Aorta (tissue), 5 donors: Measurements from ENCODE around the gene DCAF7. TPM values are rescaled to one million over a fixed set of nuclear protein-coding genes. Genes with fewer than 3 reads are reported as not detected.
A peak's percentile ranks its signal among the peaks of the same experiment; 100 is the strongest.

ENCODE experiments used
- ATAC-seq: fragments of 200-7000 bp; cut with Tn5 transposase; one replicate; pipeline ENCODE4 v1.9.1; 2022; ENCODE audit warnings: moderate library complexity; ENCODE audit not compliant: low FRiP score
- DNase-seq, 2 donors: peaks; one replicate each; pipeline ENCODE4 v3.0.0-alpha.2; 2020
- H3K27ac ChIP-seq, 2 donors: one replicate each; pipeline ENCODE4 v1.5.1; 2013; ENCODE audit warnings: low read length in 2 of 2, mild to moderate bottlenecking in 2 of 2, moderate library complexity in 2 of 2, control low read depth in 1 of 2, inconsistent platforms in 1 of 2, low read depth in 1 of 2
- H3K27me3 ChIP-seq, 2 donors: one replicate each; pipeline ENCODE4 v1.6.1; 2013; ENCODE audit warnings: control low read depth in 1 of 2, low read length in 1 of 2, mild to moderate bottlenecking in 1 of 2, moderate library complexity in 1 of 2; ENCODE audit not compliant: insufficient read depth in 2 of 2, control insufficient read depth in 1 of 2
- H3K36me3 ChIP-seq, 2 donors: one replicate each; pipeline ENCODE4 v1.6.1; 2013; ENCODE audit warnings: control low read depth in 1 of 2, low read length in 1 of 2, mild to moderate bottlenecking in 1 of 2; ENCODE audit not compliant: insufficient read depth in 2 of 2, control insufficient read depth in 1 of 2
- H3K4me1 ChIP-seq, 2 donors: one replicate each; pipeline ENCODE4 v1.6.1; 2013; ENCODE audit warnings: low read length in 2 of 2, control low read depth in 1 of 2, mild to moderate bottlenecking in 1 of 2, moderate library complexity in 1 of 2; ENCODE audit not compliant: insufficient read depth in 2 of 2, control insufficient read depth in 1 of 2
- H3K4me3 ChIP-seq, 2 donors: one replicate each; pipeline ENCODE4 v1.5.1; 2013; ENCODE audit warnings: low read length in 2 of 2, control low read depth in 1 of 2, mild to moderate bottlenecking in 1 of 2
- H3K9me3 ChIP-seq: one replicate; pipeline ENCODE4 v1.6.1; 2013; ENCODE audit warnings: mild to moderate bottlenecking, low read length; ENCODE audit not compliant: control insufficient read depth
- WGBS, 2 donors: extraction: QIAGEN DNeasy Blood & Tissue Kit; methylation state at CpG; one replicate each; pipeline ENCODE4 v1.1.7; 2013; 5-methylcytosine and 5-hydroxymethylcytosine counted together
- intact Hi-C, 2 donors: fragments of 100-400 bp; cut with DNase I; formaldehyde crosslinking; loops; one replicate each; pipeline versions ENCODE4 v1.14.2 to v1.15.0; 2022
- polyA plus RNA-seq, 2 donors: library from polyadenylated mRNA; stranded (reverse); fragments of 200-250 nt; gene quantifications; one replicate each; pipeline ENCODE4 v1.2.3, GENCODE V29; 2013
- total RNA-seq, 2 donors: library from RNA; stranded (reverse); fragmentation: NEBNext Ultra II Directional; extraction: Animal tissue kit (Norgen Biotek cat#: 25700); gene quantifications; one replicate each; pipeline ENCODE4 v1.2.1, GENCODE V29; 2021
- donor health status: healthy with polysubstance abuse.
- donor health status: Bipolar disorder and iron deficiency.
- donor health status: DM: no; HTN: no; CAD: no.
- donor health status: DM: no; HTN: no; CAD: no.
- donor health status: DM: yes; HTN: yes; CAD: no.

DCAF7 gene
- total and polyA plus RNA-seq, 4 donors: 11.0 to 52.7 (median 27.0) TPM

DNA sequence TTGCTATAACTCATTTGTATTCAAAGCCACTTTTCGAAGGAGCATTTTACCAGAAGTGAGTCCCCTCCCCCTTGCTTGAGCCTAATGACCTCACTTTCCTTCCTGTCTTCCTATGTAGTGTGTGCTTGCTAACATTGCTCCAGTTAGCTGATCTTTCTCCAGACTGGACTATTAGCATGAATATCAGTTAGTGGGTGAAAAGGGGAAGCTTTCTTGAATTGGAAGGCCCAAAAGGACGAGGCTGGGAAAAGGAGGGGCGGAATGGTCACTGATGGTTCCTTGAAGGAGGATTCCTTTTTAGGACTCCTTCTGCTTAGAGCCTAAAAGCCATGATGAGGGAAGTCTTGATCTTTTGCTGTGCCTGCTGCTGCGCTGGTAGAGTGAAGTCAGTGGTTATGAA lies 83.9 kb downstream of the DCAF7 start:
- no peaks in the 10 kb centered on the region for H3K9me3 ChIP-seq
- H3K4me1 ChIP-seq: peaks cover 2 to 3% of the 10 kb centered on the region in 2 donors
- H3K36me3 ChIP-seq: peaks cover 7 to 8% of the 10 kb centered on the region in 2 donors
- DNase-seq: peak in 1 of 2 donors; percentile 55
- WGBS, 2 donors: 73 to 75% methylated on average over 4 of the region's 4 CpGs
- no peak for ATAC-seq
- H3K4me3 ChIP-seq: no peak overlapping the region
- H3K27ac ChIP-seq: no peak overlapping the region
- H3K27me3 ChIP-seq: no peaks in the 10 kb centered on the region
- intact Hi-C loops: no loop called here

DNA sequence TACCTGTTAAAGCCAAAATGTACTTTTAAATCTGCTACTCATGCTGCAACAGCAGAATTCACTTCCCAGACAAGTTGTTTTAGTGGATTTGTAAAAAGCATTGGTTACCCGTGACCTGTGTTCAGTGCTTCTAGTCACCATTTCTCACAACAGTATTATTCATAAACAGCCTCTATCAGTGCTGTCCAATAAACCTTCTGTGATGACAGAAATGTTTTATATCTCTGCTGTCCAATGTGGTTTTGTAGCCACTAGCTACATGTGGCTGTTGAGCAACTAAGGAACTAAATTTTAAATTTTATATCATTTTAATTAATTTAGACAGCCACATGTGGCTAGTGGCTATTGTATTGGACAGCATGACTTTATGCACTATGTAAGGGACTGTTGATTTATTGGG lies 84.5 kb downstream of the DCAF7 start:
- peaks cover 1 to 3% of the 10 kb centered on the region in 2 donors for H3K4me1 ChIP-seq
- WGBS, 2 donors: 91 to 93% methylated on average over 1 of the region's 1 CpG
- H3K36me3 ChIP-seq: peaks cover 7 to 8% of the 10 kb centered on the region in 2 donors
- no peaks in the 10 kb centered on the region for H3K27me3 ChIP-seq
- H3K27ac ChIP-seq: no peak overlapping the region
- intact Hi-C loops: no loop called here
- no peaks in the 10 kb centered on the region for H3K9me3 ChIP-seq
- no peak overlapping the region for H3K4me3 ChIP-seq
- ATAC-seq (no peak), DNase-seq (no peak)

DNA sequence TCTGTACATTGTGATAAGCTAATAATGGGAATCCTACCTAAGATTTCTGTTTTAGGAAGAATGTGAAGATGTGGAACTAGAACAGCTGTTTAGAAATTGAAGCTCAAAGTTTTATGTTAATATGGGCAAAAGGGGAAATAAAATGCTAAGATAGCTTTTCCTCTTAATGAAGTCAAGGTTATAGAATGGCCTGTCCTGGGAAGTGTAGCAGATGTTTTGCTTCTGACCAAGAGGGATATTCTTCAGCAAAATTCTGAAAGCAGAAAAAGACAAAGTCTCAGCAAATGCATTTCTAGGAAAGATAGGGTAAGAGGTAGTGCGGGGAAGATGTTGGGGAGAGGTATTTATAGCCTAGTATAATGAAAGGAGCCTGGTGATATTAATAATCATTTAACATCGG lies 85.0 kb downstream of the DCAF7 start:
- Histone ChIP-seq H3K4me3 (no peak overlapping the region), H3K27me3 (no peaks in the 10 kb centered on the region), H3K9me3 (no peaks in the 10 kb centered on the region), H3K36me3 (peaks cover 8 to 10% of the 10 kb centered on the region in 2 donors), H3K4me1 (peaks cover 0 to 2% of the 10 kb centered on the region in 2 donors), H3K27ac (no peak overlapping the region)
- intact Hi-C loops: no loop called here
- ATAC-seq: no peak
- WGBS, 2 donors: 86 to 87% methylated on average over 2 of the region's 2 CpGs
- DNase-seq: no peak

DNA sequence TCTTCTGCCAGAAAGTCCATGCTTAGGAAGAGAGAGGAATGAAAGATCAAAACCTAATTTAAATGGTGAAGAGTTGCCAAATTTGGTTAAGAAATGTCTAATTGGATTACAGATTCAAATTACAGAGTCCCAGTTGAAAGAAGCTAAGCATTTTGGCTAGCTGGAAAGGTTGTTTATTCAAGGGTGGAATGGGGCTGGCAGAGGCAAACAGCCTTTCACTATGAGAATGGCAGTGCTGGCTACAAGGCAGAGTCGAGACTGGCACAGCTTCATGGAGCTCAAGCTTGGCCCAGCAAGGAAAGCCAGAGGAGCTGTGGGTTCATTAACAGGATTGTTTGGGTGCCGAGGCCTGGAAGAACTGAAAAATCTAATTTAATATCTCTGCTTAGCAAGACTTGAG lies 85.5 kb downstream of the DCAF7 start:
- Histone ChIP-seq H3K27ac (no peak overlapping the region), H3K27me3 (no peaks in the 10 kb centered on the region), H3K4me1 (peaks cover 0 to 2% of the 10 kb centered on the region in 2 donors), H3K9me3 (no peaks in the 10 kb centered on the region), H3K4me3 (no peak overlapping the region), H3K36me3 (peaks cover 8 to 10% of the 10 kb centered on the region in 2 donors)
- DNase-seq (no peak), ATAC-seq (no peak)
- intact Hi-C loops: no loop called here
- WGBS, 2 donors: 43 to 53% methylated on average over 2 of the region's 2 CpGs

DNA sequence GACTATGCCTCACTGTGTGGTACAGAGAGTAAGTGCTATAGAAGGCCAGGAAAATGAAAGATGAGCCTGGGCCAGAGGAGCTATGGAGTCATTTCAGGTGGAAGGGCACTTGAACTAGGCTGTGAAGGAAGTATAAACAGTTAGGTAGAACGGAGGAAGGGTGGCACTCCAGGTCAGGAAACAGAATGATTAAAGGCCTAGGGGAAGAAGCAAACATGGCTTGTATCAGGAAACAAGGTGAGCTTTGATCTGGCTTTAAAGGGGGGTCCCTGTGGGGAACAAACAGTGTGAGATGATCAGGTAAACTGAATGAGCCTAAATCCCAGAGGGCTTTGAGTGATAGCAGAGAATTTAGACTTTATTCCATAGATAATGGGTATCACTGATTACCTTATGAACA lies 88.8 kb downstream of the DCAF7 start:
- ATAC-seq (no peak), DNase-seq (no peak)
- no peaks in the 10 kb centered on the region for H3K27me3 ChIP-seq
- 33 to 60% methylated on average over 1 of the region's 1 CpG for WGBS, 2 donors
- intact Hi-C loops: no loop called here
- H3K9me3 ChIP-seq: no peaks in the 10 kb centered on the region
- no peak overlapping the region for H3K4me3 ChIP-seq
- H3K4me1 ChIP-seq: no peaks in the 10 kb centered on the region
- H3K27ac ChIP-seq: no peak overlapping the region
- H3K36me3 ChIP-seq: peaks cover 7 to 8% of the 10 kb centered on the region in 2 donors

DNA sequence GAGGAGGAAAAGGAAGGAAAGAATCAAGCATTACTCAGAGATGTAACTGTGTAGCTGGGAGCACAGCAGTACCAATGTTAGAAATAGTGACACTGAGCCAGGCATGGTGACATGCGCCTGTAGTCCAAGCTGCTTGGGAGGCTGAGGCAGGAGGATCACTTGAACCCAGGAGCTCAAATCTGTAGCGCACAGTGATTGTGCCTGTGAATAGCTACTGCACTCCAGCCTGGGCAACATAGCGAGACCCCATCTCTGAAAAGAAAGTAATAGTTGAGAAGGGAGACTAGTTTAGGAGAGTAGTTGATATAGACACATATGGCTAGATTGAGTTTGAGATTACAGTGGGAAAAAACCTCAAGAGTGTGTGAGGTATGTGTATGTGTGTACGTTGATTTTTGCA lies 89.8 kb downstream of the DCAF7 start:
- DNase-seq (no peak), ATAC-seq (no peak)
- Histone ChIP-seq H3K4me3 (no peak overlapping the region), H3K9me3 (no peaks in the 10 kb centered on the region), H3K36me3 (peaks cover 0 to 5% of the 10 kb centered on the region in 2 donors), H3K4me1 (no peaks in the 10 kb centered on the region), H3K27me3 (no peaks in the 10 kb centered on the region), H3K27ac (no peak overlapping the region)
- intact Hi-C loops: no loop called here
- 95 to 96% methylated on average over 4 of the region's 4 CpGs for WGBS, 2 donors

DNA sequence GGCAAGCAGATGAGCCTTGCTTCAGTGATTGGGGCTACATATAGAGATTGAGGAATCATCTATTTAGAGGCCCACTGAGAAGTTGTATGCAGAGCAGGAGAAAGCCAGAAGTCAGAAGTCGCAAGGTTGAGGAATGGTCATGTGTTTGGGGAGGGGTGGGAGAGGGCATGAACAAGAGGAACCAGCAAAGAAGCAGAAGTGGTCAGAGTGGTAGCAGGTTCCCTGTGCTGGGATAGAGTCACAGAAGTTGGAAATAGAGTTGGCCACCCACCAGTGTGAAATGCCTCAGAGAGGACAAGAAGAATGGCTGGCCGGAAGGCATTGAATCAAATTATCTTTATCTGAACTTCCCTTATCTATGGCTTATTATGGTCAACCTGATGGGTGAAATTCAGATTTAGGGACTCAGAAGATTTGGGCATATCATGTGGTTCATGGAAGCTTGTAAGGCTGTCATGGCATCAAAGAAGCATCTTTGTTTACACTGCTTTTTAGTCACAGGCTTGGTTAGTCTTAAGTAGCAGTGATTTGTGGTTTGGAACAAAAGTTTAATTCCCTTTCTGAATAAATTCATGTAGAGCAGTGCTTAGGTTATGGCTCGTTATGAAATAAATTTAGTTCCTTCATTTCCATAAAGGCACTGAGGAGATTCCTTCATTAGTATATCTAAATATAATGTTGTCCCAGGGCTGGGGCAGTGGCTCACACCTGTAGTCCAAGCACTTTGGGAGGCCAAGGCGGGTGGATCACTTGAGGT lies 91.6 kb downstream of the DCAF7 start:
- Histone ChIP-seq H3K4me1 (peaks cover 2 to 3% of the 10 kb centered on the region in 2 donors), H3K4me3 (no peak overlapping the region), H3K9me3 (no peaks in the 10 kb centered on the region), H3K36me3 (peaks cover 1 to 3% of the 10 kb centered on the region in 2 donors), H3K27ac (no peak overlapping the region), H3K27me3 (no peaks in the 10 kb centered on the region)
- WGBS, 2 donors: 91 to 93% methylated on average over 4 of the region's 4 CpGs
- peak in 1 of 2 donors; percentile 73 for DNase-seq
- intact Hi-C loops: no loop called here
- peak; percentile 66 for ATAC-seq
